Measurements from ENCODE around the gene KLHDC4.
A peak's percentile ranks its signal among the peaks of the same experiment; 100 is the strongest.

The KLHDC4 gene

DNA sequence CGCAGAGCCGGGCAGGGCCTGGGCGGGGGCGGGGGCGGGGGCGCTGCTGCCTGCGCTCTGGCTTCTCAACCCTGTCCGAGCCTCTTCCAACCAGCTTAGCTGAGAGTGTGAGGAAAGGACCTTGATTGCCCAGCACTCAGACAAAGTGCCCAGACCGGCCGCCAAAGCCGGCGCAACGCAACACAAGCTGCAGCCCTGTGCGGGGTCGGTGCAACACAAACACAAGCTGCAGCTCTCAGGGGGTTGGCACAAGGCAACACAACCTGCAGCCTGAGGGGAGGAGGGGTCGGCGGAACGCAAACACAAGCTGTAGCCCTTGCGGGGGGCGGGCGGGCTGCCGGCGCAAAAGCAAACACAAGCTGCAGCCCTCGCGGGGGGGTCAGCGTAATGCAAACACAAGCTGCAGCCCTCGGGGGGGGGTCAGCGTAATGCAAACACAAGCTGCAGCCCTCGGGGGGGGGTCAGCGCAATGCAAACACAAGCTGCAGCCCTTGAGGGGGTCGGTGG lies 60.0 kb downstream of the KLHDC4 start:
- TF ChIP-seq, protein P1, sequence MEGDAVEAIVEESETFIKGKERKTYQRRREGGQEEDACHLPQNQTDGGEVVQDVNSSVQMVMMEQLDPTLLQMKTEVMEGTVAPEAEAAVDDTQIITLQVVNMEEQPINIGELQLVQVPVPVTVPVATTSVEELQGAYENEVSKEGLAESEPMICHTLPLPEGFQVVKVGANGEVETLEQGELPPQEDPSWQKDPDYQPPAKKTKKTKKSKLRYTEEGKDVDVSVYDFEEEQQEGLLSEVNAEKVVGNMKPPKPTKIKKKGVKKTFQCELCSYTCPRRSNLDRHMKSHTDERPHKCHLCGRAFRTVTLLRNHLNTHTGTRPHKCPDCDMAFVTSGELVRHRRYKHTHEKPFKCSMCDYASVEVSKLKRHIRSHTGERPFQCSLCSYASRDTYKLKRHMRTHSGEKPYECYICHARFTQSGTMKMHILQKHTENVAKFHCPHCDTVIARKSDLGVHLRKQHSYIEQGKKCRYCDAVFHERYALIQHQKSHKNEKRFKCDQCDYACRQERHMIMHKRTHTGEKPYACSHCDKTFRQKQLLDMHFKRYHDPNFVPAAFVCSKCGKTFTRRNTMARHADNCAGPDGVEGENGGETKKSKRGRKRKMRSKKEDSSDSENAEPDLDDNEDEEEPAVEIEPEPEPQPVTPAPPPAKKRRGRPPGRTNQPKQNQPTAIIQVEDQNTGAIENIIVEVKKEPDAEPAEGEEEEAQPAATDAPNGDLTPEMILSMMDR (IDR thresholded peaks at IDR 0.05): no peak

DNA sequence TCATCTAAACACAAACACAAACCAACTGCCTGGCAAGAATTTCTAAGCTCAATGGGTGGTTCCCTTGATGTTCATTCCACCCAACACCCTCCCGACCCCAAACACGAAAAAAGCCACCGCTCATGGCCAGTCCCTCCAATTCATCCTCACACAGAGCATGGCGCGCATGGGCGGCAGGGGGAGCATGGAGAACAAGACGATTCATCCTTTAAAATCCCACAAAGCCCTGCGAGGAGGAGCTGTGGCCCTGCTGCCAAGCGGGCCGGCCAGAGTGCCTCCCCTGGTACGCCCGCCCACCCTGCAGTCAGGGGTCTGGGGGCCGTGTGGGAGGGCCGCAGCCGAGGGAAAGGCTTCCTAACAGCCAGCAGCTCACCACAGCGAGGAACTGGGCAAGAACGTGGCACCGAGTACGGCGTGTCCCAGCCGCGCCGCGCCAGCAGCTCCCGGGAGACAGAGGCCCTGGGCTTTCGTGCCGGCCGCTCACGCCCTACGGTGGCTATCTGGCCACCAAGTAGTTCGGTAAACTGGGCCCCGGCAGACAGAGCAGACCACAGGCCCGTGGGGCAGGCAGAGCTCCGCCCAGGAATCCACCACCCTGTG lies 60.9 kb downstream of the KLHDC4 start:
- TF ChIP-seq, protein P1 (IDR thresholded peaks at IDR 0.05): no peak

DNA sequence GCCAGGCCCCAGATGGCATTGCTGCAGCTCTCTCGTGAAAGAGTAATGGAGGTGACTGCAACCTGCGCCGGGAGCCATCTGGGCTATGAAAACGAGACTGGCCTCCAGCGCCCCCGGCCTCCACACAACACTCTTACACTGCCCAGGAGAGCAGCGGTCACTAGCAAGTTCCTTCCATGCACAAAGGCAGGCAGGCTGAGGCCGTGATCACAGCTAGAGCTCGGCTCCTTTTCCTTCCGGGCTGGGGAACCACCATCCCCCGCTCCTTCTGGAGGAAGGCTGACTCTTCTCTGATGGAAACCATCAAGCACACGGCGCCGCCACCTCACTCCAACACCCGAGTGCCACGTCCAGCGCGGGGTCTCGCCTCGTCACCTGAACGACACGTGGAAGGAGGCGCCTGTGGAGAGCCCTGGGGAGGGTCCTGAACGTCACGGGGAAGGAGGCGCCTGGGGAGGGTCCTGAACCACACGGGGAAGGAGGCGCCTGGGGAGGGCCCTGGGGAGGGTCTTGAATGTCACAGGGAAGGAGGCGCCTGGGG lies 61.9 kb downstream of the KLHDC4 start:
- TF ChIP-seq, protein P1 (IDR thresholded peaks at IDR 0.05): no peak

DNA sequence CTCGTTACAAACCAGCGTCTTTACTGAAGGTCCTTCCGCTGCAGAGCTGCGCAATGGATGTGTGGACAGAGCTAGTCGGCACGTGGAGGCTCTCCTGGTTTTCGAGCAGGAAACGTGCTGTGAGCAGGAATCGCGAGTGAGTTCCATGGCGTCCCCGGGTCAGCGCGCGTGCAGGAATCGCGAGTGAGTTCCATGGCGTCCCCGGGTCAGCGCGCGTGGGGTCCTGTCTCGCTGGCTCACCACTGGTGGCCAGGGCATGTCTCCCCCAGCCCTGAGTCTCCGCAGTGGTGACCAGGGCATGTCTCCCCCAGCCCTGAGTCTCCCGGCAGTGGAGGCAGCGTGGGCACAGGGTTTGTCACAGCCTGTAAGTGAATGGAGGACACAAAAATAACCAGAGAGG lies 62.7 kb downstream of the KLHDC4 start:
- TF ChIP-seq, protein P1 (IDR thresholded peaks at IDR 0.05): no peak

DNA sequence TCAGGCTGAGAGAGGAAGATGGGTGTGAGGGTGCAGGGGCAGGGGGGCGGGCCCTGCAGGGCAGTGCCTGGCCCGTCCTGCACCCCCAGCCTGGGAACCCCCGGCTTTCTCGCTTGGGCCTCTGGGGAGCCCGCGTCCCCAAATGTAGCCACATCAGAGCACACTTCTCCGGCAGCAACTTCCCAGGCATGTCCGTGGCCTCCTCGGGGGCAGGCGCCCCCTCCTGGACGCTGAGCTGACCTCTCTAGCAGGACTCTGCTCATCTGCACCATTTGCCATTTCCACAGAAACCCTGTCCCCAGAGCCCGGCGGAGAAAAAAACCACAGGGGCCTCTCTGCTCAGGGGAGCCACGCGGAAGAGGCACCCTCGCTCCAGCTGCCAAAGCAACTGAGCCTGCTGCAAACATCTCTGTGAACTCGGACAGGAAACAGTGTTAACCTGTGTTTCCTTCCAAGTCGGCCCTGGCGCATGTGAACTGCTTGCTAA lies 63.4 kb downstream of the KLHDC4 start:
- TF ChIP-seq, protein P1 (IDR thresholded peaks at IDR 0.05): peak; percentile 56

DNA sequence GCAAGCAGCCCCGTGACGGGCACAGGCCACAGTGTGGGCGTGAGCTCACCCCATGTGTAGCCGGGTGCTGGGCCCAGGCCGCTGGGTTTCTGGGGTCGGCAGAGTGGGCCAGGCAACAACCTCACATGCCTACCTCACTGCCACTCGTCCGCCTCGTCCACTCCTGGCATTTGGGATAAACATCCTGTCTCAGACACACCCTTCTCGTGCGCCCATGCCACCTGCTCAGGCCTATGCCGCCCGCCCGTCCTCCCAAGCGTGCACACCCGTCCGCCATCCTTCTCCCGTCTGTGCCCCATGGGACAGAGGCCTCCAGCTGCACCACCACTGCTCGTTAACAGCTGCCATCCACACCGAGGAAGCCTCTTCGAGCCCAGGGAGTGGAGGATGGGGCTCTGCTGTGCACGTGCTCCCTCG lies 64.3 kb downstream of the KLHDC4 start:
- TF ChIP-seq, protein P1 (IDR thresholded peaks at IDR 0.05): no peak

DNA sequence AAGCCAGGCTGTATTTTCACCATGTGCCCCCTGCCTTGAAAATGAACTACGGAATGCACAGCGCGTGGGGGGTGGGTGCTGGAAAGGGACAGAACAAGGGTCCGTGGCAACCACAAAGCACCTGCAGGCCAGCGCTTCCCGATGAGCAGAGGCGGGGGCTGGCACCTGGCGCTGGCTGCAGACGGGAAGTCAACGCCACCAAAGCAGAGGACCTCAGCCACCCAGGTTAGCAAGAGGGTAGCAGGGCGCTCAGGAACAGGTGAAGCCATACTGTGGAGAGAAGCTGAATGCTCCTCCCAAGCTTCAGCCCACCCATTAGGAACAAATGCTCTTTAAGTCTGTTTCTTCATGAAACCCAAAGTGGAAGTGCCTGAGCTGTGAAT lies 64.7 kb downstream of the KLHDC4 start:
- TF ChIP-seq, protein P1 (IDR thresholded peaks at IDR 0.05): no peak
